ENCODE results near the gene ANGPTL2. TPM values are rescaled to one million over a fixed set of nuclear protein-coding genes. Genes with fewer than 3 reads are reported as not detected.

Gene ANGPTL2
- total RNA-seq, 1 experiment from 2014 or later, result 0.20 TPM

DNA sequence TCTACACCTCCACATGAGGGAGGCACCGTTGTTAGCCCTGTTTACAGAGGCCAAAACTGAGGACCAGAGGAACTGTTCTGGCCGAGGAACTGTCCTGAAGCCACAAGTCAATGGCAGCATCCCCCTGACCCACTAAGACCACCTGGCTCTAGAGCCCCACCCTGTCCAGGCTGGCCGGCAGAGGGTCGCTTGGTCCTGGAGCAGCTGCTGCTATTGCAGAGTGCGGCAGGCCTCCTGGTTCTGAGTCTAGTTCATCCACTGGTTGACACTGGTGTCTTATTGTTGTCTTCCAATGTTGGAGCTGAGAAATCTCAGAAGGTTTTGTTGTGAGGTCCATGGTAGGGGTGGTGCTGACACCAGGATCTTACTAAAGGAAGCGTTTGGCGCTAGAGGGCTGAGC lies 26.6 kb upstream of the ANGPTL2 start (continued):
- TF ChIP-seq ATF3 (IDR thresholded peaks at IDR 0.05) (no peak), SRF (IDR thresholded peaks at IDR 0.05; ENCODE audit: low read depth) (no peak), REST (IDR thresholded peaks at IDR 0.05; ENCODE audit: low read depth) (no peak), SIN3A (IDR thresholded peaks at IDR 0.05; ENCODE audit: low read depth) (no peak), ZNF274 (IDR thresholded peaks at IDR 0.05; ENCODE audit: low read depth, low read length) (no peak)

GRCh38 chr9:127148014-127148413 lies 25.6 kb upstream of the ANGPTL2 start:
- ATAC-seq, result no peak
- H3K4me2 ChIP-seq (ENCODE audit: low read length), result no peak overlapping the region
- CTCF ChIA-PET, result no interaction called here
- no peaks in the 10 kb centered on the region for H3K4me1 ChIP-seq (ENCODE audit: control insufficient read depth in 1 of 2, insufficient read depth in 2 of 2, low read length in 2 of 2)
- RAD21 ChIA-PET (ENCODE audit: low non-redundant PET in 1 of 2, low total read pairs in 2 of 2, uncharacterized antibody in 2 of 2, unreplicated experiment in 2 of 2), result no interaction called here
- no peaks in the 10 kb centered on the region for H3K79me2 ChIP-seq (ENCODE audit: insufficient read depth, low read length)
- no peak for DNase-seq (ENCODE audit: low read depth, low spot score)
- H3K36me3 ChIP-seq (ENCODE audit: control insufficient read depth in 1 of 2, insufficient read depth in 2 of 2, low read length in 2 of 2), result no peaks in the 10 kb centered on the region
- H3K9me2 ChIP-seq (ENCODE audit: insufficient read depth), result no peaks in the 10 kb centered on the region
- TF ChIP-seq ZNF274 (IDR thresholded peaks at IDR 0.05; ENCODE audit: low read depth, low read length) (no peak), EGR1 (IDR thresholded peaks at IDR 0.05; ENCODE audit: low read depth) (no peak), CEBPB (IDR thresholded peaks at IDR 0.05; ENCODE audit: low read depth) (no peak), REST (IDR thresholded peaks at IDR 0.05; ENCODE audit: low read depth) (no peak), SRF (IDR thresholded peaks at IDR 0.05; ENCODE audit: low read depth) (no peak), EZH2phosphoT487 (IDR thresholded peaks at IDR 0.05; ENCODE audit: borderline replicate concordance) (no peak)
- TF ChIP-seq, protein P1, sequence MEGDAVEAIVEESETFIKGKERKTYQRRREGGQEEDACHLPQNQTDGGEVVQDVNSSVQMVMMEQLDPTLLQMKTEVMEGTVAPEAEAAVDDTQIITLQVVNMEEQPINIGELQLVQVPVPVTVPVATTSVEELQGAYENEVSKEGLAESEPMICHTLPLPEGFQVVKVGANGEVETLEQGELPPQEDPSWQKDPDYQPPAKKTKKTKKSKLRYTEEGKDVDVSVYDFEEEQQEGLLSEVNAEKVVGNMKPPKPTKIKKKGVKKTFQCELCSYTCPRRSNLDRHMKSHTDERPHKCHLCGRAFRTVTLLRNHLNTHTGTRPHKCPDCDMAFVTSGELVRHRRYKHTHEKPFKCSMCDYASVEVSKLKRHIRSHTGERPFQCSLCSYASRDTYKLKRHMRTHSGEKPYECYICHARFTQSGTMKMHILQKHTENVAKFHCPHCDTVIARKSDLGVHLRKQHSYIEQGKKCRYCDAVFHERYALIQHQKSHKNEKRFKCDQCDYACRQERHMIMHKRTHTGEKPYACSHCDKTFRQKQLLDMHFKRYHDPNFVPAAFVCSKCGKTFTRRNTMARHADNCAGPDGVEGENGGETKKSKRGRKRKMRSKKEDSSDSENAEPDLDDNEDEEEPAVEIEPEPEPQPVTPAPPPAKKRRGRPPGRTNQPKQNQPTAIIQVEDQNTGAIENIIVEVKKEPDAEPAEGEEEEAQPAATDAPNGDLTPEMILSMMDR (IDR thresholded peaks at IDR 0.05 in 2 of 3, conservative IDR thresholded peaks at IDR 0.05 in 1 of 3; ENCODE audit: borderline replicate concordance in 1 of 3, insufficient read depth in 1 of 3, low read depth in 2 of 3, low read length in 2 of 3), result no peak
- H3K9me3 ChIP-seq (ENCODE audit: control insufficient read depth in 1 of 2, insufficient read depth in 1 of 2, low read depth in 1 of 2, low read length in 2 of 2), result no peaks in the 10 kb centered on the region
- intact Hi-C loops (cut with micrococcal nuclease), result no loop called here
- POLR2A ChIA-PET, result interaction anchor here (1.5 kb wide), 1 partner anchor 19 kb away, joined by 3 read pairs; no protein-coding TSS in a partner anchor
- no peak overlapping the region for H3K4me3 ChIP-seq (replicated peaks in 1 of 2; ENCODE audit: low read depth in 1 of 2, low read length in 2 of 2)
- no peak overlapping the region for H3K9ac ChIP-seq (ENCODE audit: low read length)
- H3K27me3 ChIP-seq (ENCODE audit: insufficient read depth, low read length), result no peaks in the 10 kb centered on the region; the same call in 1 of the 2 replicates
- BruUV-seq (replicated peaks), result no TSS peak
- H2AFZ ChIP-seq (ENCODE audit: low read depth, low read length, poor library complexity, severe bottlenecking), result no peak overlapping the region
- H4K20me1 ChIP-seq (ENCODE audit: insufficient read depth), result no peaks in the 10 kb centered on the region
- H3K27ac ChIP-seq (ENCODE audit: low read depth, low read length), result no peak overlapping the region

All from HCT116 (cell line).